GM13977 (cell line): ENCODE data around the gene TLE1.
"Not testable (repeated sequence)": the region's sequence is repeated elsewhere in the genome, so short reads cannot be mapped to it uniquely, and the experiment has no call there.

Source experiments
- DNase-seq: peaks from one replicate; pipeline ENCODE4 v3.0.0; 2012; ENCODE audit warnings: low spot score
- CTCF ChIP-seq: IDR thresholded peaks from 2 replicates; pipeline ENCODE4 v1.5.1; 2012; ENCODE audit warnings: mild to moderate bottlenecking, control low read depth; ENCODE audit not compliant: insufficient read depth; ENCODE audit errors: extremely low read depth, missing control alignments
- in situ Hi-C: fragments of 300-500 bp; cut with MboI; formaldehyde crosslinking; loops from one replicate; pipeline ENCODE4 v1.12.0; 2022; ENCODE audit warnings: low sequenced_read_pairs, low pct_unique_long_range_greater_than_20kb, mixed read lengths, inconsistent platforms; ENCODE audit not compliant: unreplicated experiment

The TLE1 gene

GRCh38 chr9:81598123-81598497 lies 91.2 kb downstream of the TLE1 start:
- in situ Hi-C loops, result no loop called here
- no peak for TF ChIP-seq CTCF
- DNase-seq, result no peak

- no peak for TF ChIP-seq CTCF
- DNase-seq, result no peak
- in situ Hi-C loops, result no loop called here
Observed at GRCh38 chr9:81597419-81598122, 91.8 kb downstream of the TLE1 start.

- in situ Hi-C loops, result no loop called here
- no peak for DNase-seq
- TF ChIP-seq CTCF, result no peak
Observed at GRCh38 chr9:81596679-81597418, 92.5 kb downstream of the TLE1 start.

GRCh38 chr9:81595887-81596543 lies 93.3 kb downstream of the TLE1 start:
- no peak for TF ChIP-seq CTCF
- DNase-seq, result no peak
- in situ Hi-C loops, result no loop called here

GRCh38 chr9:81595293-81595692 lies 94.1 kb downstream of the TLE1 start:
- in situ Hi-C loops, result not testable (repeated sequence)

GRCh38 chr9:81594415-81594814 lies 94.9 kb downstream of the TLE1 start:
- in situ Hi-C loops, result no loop called here
- TF ChIP-seq CTCF, result no peak
- DNase-seq, result no peak

More at GRCh38 chr9:81595293-81595692, 94.1 kb downstream of the TLE1 start:
- not testable (repeated sequence) for DNase-seq

- no peak for TF ChIP-seq CTCF
- in situ Hi-C loops, result no loop called here
- DNase-seq, result no peak
Observed at GRCh38 chr9:81592887-81593266, 96.5 kb downstream of the TLE1 start.
